ENCODE results near the gene HAUS8. TPM values are rescaled to one million over a fixed set of nuclear protein-coding genes. Genes with fewer than 3 reads are reported as not detected.

HAUS8 gene
- total RNA-seq, 1 donor from 2014 or later, result 2.6 TPM

DNA sequence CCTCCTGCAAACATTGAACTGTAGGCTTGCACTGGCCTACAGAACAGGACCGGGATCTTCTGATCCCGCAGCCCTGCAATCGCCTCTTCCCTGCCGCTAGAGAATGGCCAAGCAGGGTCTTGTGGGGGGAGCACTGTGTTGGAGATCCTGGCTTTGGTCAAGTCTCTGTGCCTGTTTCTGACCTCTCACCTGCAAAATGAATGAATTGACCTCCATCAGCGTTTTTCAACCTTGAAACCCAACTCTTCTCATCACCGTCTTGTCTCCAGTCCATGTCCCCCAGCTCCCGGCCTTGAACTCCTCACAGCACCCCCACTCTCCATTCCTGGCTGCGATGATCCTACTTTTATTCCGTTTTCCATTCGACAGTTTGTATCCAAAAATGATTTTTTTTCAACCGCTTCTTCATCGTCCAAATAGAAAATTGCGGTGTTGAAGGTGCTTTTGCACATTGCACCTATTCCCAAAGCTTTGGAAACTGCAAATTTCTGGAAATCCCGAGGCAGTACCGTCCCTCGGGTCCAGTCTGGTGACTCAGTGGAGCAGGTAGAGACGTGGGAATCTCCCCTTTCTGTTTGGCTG, 2.3 kb upstream of the HAUS8 start:
- Histone ChIP-seq H3K36me3 (ENCODE audit: control insufficient read depth in 3 of 3, insufficient read depth in 3 of 3, low read length in 3 of 3) (peaks cover 0 to 3% (median 0%) of the 10 kb centered on the region in 3 donors), H3K4me1 (ENCODE audit: control insufficient read depth in 3 of 3, insufficient read depth in 3 of 3, low read length in 3 of 3) (peaks cover 28 to 56% (median 44%) of the 10 kb centered on the region in 3 donors), H3K27me3 (ENCODE audit: control insufficient read depth in 3 of 3, insufficient read depth in 3 of 3, low read length in 3 of 3) (no peaks in the 10 kb centered on the region), H3K27ac (ENCODE audit: low read depth, low read length) (no peak overlapping the region), H3K9me3 (ENCODE audit: control insufficient read depth in 3 of 3, low read length in 3 of 3) (no peaks in the 10 kb centered on the region), H3K4me3 (ENCODE audit: low read length in 3 of 3) (no peak overlapping the region), H3K9ac (ENCODE audit: low read depth in 1 of 3, low read length in 3 of 3) (no peak overlapping the region)

- no peaks in the 10 kb centered on the region for H3K27me3 ChIP-seq (ENCODE audit: control insufficient read depth in 3 of 3, insufficient read depth in 3 of 3, low read length in 3 of 3)
- peak overlapping the region; percentile 77 to 81 (median 80) for H3K4me3 ChIP-seq (ENCODE audit: low read length in 3 of 3)
- H3K27ac ChIP-seq (ENCODE audit: low read depth, low read length), result peak overlapping the region; percentile 57
- H3K9ac ChIP-seq (ENCODE audit: low read depth in 1 of 3, low read length in 3 of 3), result peak overlapping the region; percentile 58 to 83 (median 65)
- peaks cover 28 to 51% (median 39%) of the 10 kb centered on the region in 3 donors for H3K4me1 ChIP-seq (ENCODE audit: control insufficient read depth in 3 of 3, insufficient read depth in 3 of 3, low read length in 3 of 3)
- H3K36me3 ChIP-seq (ENCODE audit: control insufficient read depth in 3 of 3, insufficient read depth in 3 of 3, low read length in 3 of 3), result peaks cover 0 to 3% (median 0%) of the 10 kb centered on the region in 3 donors
- H3K9me3 ChIP-seq (ENCODE audit: control insufficient read depth in 3 of 3, low read length in 3 of 3), result no peaks in the 10 kb centered on the region
These were observed 1.3 kb upstream of the HAUS8 start for GRCh38 chr19:17076543-17076991.

DNA sequence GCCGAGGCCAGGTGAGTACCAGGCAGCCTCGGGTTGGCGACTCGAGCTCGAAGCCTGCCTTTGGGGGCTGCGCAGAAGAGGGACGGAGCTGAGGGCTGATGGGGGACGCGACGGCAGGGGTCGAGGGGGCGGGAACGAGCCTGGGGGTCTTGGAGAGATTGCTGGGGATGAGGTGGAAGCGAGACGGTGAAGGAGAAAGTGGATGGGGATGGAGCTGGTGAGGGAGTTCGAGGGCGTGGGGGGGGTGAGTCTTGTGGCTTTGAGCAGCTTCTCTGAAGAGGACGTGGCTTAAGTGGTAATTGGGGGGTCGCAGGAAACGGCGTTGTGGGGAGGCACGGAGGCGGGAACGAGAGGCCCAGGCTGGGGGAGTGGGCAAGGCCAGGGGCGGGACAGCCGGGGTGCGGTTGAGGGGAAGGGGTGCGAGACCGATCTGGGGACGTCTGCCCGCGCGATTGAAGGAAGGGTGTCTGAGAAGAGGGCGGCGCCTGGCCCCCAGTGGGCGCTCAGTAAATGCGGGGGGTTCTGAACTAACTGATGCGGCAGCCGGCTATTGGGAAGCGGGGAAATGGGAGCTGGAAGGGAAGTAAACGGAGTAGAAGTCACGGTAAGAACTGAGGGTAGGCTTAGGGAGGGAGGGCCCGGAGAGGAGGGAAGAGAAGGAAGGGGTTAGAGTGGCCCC, 751 bp upstream of the HAUS8 start:
- Histone ChIP-seq H3K9ac (ENCODE audit: low read depth in 1 of 3, low read length in 3 of 3) (peak overlapping the region; percentile 58 to 83 (median 65)), H3K27me3 (ENCODE audit: control insufficient read depth in 3 of 3, insufficient read depth in 3 of 3, low read length in 3 of 3) (no peaks in the 10 kb centered on the region), H3K36me3 (ENCODE audit: control insufficient read depth in 3 of 3, insufficient read depth in 3 of 3, low read length in 3 of 3) (peaks cover 0 to 8% (median 0%) of the 10 kb centered on the region in 3 donors), H3K9me3 (ENCODE audit: control insufficient read depth in 3 of 3, low read length in 3 of 3) (no peaks in the 10 kb centered on the region), H3K4me1 (ENCODE audit: control insufficient read depth in 3 of 3, insufficient read depth in 3 of 3, low read length in 3 of 3) (peaks cover 28 to 51% (median 39%) of the 10 kb centered on the region in 3 donors), H3K27ac (ENCODE audit: low read depth, low read length) (peak overlapping the region; percentile 57), H3K4me3 (ENCODE audit: low read length in 3 of 3) (peak overlapping the region; percentile 77 to 81 (median 80))

DNA sequence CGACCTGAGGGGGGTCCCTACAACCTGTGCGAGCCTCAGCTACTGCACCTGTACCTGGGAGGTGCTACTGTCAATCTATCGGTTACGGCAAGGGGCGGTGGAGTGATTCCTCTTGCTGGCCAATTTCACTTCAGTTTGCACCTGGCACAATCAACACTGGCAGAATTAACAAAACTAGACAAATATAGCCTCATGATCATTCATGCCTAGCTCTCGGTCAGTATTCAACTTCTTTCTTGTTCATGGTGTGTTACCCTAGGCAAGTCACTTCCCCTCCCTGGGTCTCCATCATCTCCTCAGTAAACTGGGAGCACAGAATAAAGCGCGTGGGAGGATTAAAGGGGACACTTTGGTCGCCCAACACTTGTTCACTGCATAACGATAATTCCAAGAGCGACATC, 618 bp downstream of the HAUS8 start:
- H3K4me3 ChIP-seq (ENCODE audit: low read length in 3 of 3), result peak overlapping the region; percentile 79 to 97 (median 94)
- peak overlapping the region; percentile 77 for H3K27ac ChIP-seq (ENCODE audit: low read depth, low read length)
- peaks cover 28 to 44% (median 34%) of the 10 kb centered on the region in 3 donors for H3K4me1 ChIP-seq (ENCODE audit: control insufficient read depth in 3 of 3, insufficient read depth in 3 of 3, low read length in 3 of 3)
- H3K9me3 ChIP-seq (ENCODE audit: control insufficient read depth in 3 of 3, low read length in 3 of 3), result no peaks in the 10 kb centered on the region
- H3K9ac ChIP-seq (ENCODE audit: low read depth in 1 of 3, low read length in 3 of 3), result peak overlapping the region; percentile 81 to 83 (median 82)
- H3K27me3 ChIP-seq (ENCODE audit: control insufficient read depth in 3 of 3, insufficient read depth in 3 of 3, low read length in 3 of 3), result no peaks in the 10 kb centered on the region
- peaks cover 0 to 12% (median 2%) of the 10 kb centered on the region in 3 donors for H3K36me3 ChIP-seq (ENCODE audit: control insufficient read depth in 3 of 3, insufficient read depth in 3 of 3, low read length in 3 of 3)

GRCh38 chr19:17073869-17074633, 1.2 kb downstream of the HAUS8 start:
- Histone ChIP-seq H3K36me3 (ENCODE audit: control insufficient read depth in 3 of 3, insufficient read depth in 3 of 3, low read length in 3 of 3) (peaks cover 0 to 12% (median 4%) of the 10 kb centered on the region in 3 donors), H3K27ac (ENCODE audit: low read depth, low read length) (no peak overlapping the region), H3K4me3 (ENCODE audit: low read length in 3 of 3) (peak overlapping the region; percentile 79 to 97 (median 94)), H3K9me3 (ENCODE audit: control insufficient read depth in 3 of 3, low read length in 3 of 3) (no peaks in the 10 kb centered on the region), H3K27me3 (ENCODE audit: control insufficient read depth in 3 of 3, insufficient read depth in 3 of 3, low read length in 3 of 3) (no peaks in the 10 kb centered on the region), H3K4me1 (ENCODE audit: control insufficient read depth in 3 of 3, insufficient read depth in 3 of 3, low read length in 3 of 3) (peaks cover 28 to 38% (median 32%) of the 10 kb centered on the region in 3 donors), H3K9ac (ENCODE audit: low read depth in 1 of 3, low read length in 3 of 3) (peak overlapping the region in 2 of 3 donors; percentile 82 to 83)

- peaks cover 0 to 19% (median 12%) of the 10 kb centered on the region in 3 donors for H3K36me3 ChIP-seq (ENCODE audit: control insufficient read depth in 3 of 3, insufficient read depth in 3 of 3, low read length in 3 of 3)
- no peak overlapping the region for H3K4me3 ChIP-seq (ENCODE audit: low read length in 3 of 3)
- H3K27ac ChIP-seq (ENCODE audit: low read depth, low read length), result no peak overlapping the region
- H3K27me3 ChIP-seq (ENCODE audit: control insufficient read depth in 3 of 3, insufficient read depth in 3 of 3, low read length in 3 of 3), result no peaks in the 10 kb centered on the region
- no peak overlapping the region for H3K9ac ChIP-seq (ENCODE audit: low read depth in 1 of 3, low read length in 3 of 3)
- no peaks in the 10 kb centered on the region for H3K9me3 ChIP-seq (ENCODE audit: control insufficient read depth in 3 of 3, low read length in 3 of 3)
- peaks cover 13% of the 10 kb centered on the region in 3 donors for H3K4me1 ChIP-seq (ENCODE audit: control insufficient read depth in 3 of 3, insufficient read depth in 3 of 3, low read length in 3 of 3)
These were observed 4.3 kb downstream of the HAUS8 start for GRCh38 chr19:17070912-17071311.

- Histone ChIP-seq H3K4me3 (ENCODE audit: low read length in 3 of 3) (no peak overlapping the region), H3K27me3 (ENCODE audit: control insufficient read depth in 3 of 3, insufficient read depth in 3 of 3, low read length in 3 of 3) (no peaks in the 10 kb centered on the region), H3K27ac (ENCODE audit: low read depth, low read length) (no peak overlapping the region), H3K9ac (ENCODE audit: low read depth in 1 of 3, low read length in 3 of 3) (no peak overlapping the region), H3K36me3 (ENCODE audit: control insufficient read depth in 3 of 3, insufficient read depth in 3 of 3, low read length in 3 of 3) (peaks cover 0 to 19% (median 12%) of the 10 kb centered on the region in 3 donors), H3K4me1 (ENCODE audit: control insufficient read depth in 3 of 3, insufficient read depth in 3 of 3, low read length in 3 of 3) (peaks cover 13% of the 10 kb centered on the region in 3 donors), H3K9me3 (ENCODE audit: control insufficient read depth in 3 of 3, low read length in 3 of 3) (no peaks in the 10 kb centered on the region)
These were observed 4.8 kb downstream of the HAUS8 start for GRCh38 chr19:17070421-17070820.

- Histone ChIP-seq H3K9ac (ENCODE audit: low read depth in 1 of 3, low read length in 3 of 3) (no peak overlapping the region), H3K27ac (ENCODE audit: low read depth, low read length) (no peak overlapping the region), H3K9me3 (ENCODE audit: control insufficient read depth in 3 of 3, low read length in 3 of 3) (no peaks in the 10 kb centered on the region), H3K4me1 (ENCODE audit: control insufficient read depth in 3 of 3, insufficient read depth in 3 of 3, low read length in 3 of 3) (peaks cover 3 to 4% (median 3%) of the 10 kb centered on the region in 3 donors), H3K4me3 (ENCODE audit: low read length in 3 of 3) (no peak overlapping the region), H3K36me3 (ENCODE audit: control insufficient read depth in 3 of 3, insufficient read depth in 3 of 3, low read length in 3 of 3) (peaks cover 0 to 22% (median 12%) of the 10 kb centered on the region in 3 donors), H3K27me3 (ENCODE audit: control insufficient read depth in 3 of 3, insufficient read depth in 3 of 3, low read length in 3 of 3) (no peaks in the 10 kb centered on the region)
These were observed 6.1 kb downstream of the HAUS8 start for GRCh38 chr19:17069193-17069592.

- Histone ChIP-seq H3K4me1 (ENCODE audit: control insufficient read depth in 3 of 3, insufficient read depth in 3 of 3, low read length in 3 of 3) (no peaks in the 10 kb centered on the region), H3K9me3 (ENCODE audit: control insufficient read depth in 3 of 3, low read length in 3 of 3) (no peaks in the 10 kb centered on the region), H3K4me3 (ENCODE audit: low read length in 3 of 3) (no peak overlapping the region), H3K27ac (ENCODE audit: low read depth, low read length) (no peak overlapping the region), H3K27me3 (ENCODE audit: control insufficient read depth in 3 of 3, insufficient read depth in 3 of 3, low read length in 3 of 3) (no peaks in the 10 kb centered on the region), H3K36me3 (ENCODE audit: control insufficient read depth in 3 of 3, insufficient read depth in 3 of 3, low read length in 3 of 3) (peaks cover 13 to 21% (median 17%) of the 10 kb centered on the region in 3 donors), H3K9ac (ENCODE audit: low read depth in 1 of 3, low read length in 3 of 3) (no peak overlapping the region)
These were observed 11.8 kb downstream of the HAUS8 start for GRCh38 chr19:17063428-17063827.

All from skeletal muscle tissue (tissue), 4 donors.